Activated CD4-positive, alpha-beta T cell treated with anti-CD3 and anti-CD28 coated beads for 1 hour (primary cell): ENCODE data around the gene C5orf63.
"Not testable (repeated sequence)": the region's sequence is repeated elsewhere in the genome, so short reads cannot be mapped to it uniquely, and the experiment has no call there.

Source experiments
- DNase-seq: peaks from one replicate; pipeline ENCODE4 v3.0.0-alpha.2; 2020

Gene C5orf63

DNA sequence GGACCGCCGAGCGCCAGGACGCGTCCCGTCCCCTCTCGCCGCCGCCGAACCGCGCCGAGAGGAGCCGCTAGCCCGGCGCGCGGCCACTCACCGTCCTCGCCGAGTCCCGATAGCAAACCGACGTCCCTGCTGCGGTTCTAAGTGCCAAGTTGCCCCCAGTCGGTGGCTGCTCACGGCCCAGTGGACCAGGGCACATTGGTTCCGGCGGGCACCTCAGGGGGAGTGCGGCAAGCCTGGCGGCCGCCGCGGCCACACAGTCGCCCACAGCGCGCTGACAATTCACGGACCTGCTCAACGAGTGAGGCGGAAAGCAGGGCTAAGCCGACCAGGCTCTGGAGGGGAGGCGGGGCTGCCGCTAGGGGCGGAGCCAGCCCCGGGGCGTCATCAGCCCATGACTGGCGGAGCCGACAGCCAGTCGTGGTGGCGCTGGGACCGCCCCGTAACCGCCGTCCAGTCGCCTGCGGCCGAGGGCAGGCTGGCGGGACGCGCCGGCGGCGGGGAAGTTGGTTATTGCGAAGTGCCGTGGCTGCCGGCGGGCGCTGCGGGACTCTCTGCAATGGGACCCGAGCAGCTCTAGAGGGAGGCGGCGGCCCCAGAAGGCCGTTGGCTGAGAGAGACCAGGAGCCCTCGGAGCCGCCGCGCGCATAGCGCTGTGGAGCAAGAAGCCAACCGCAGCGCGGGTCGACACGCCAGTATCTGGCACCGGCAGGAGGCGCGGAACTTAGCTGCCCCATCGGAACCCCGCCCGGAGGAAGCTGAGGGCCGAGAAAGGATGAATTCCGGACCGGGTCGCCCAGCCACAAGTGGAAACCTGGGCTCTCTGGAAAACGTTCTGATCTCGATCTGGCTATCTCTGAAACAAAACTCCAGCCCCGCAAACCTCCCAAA is 42.8 kb downstream of the C5orf63 start, which contains the start of gene MARCHF3:
Gene MARCHF3 (minus strand): TSS at position 300 of the 888 bp plus-strand sequence. CDS start 112,387 bp downstream, outside the sequence.
- DNase-seq: peak; percentile 89

GRCh38 chr5:127029581-127030258 is 43.6 kb downstream of the C5orf63 start:
- peak; percentile 19 for DNase-seq

DNA sequence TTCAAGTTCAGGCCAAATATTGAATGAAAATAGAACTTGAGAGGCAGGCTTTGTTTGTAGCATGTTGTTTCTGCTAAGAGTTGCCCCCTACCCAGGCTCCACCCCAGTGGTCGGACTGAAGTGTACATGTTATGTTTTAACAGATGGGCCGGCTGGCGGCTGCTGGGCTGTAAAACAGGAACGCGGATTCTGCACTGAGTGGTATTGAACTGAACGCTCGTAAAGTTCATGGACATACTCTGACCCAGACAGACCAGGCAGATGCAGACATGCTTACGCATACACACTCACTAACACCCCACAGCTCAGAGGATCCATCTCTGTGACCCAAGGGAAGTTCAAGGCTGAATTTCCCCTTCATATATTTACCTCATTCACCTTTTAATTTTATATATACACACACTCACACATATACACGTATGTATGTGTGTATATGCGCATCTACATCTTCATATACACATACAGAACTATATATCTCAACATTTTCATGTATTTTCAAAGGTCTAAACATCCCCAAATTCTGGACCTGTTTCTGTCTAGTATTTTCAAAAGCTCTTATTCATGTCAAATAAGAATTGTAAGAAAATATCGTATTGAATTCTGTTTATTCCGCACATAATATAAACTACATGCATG is 44.4 kb downstream of the C5orf63 start:
- DNase-seq: no peak

GRCh38 chr5:127027539-127027938 is 45.8 kb downstream of the C5orf63 start:
- no peak for DNase-seq

DNA sequence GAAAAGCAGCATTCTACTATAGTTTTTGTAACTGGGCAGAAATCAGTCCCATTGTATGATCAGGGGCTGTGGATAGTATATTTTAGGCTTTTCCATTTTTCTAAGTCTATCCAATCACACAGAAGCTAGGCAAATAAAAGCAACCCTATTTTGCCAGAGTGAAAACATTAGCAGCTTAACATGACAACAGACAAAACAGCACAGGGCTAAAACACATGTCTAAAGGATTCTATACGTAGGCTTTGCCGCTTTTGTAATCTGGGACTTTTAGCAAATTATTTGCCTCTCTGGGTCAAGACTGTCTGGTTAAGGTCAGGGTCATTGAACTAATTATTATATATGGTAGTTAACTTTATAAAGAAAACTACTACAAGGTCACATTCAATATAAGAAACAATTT is 47.1 kb downstream of the C5orf63 start:
- no peak for DNase-seq

DNA sequence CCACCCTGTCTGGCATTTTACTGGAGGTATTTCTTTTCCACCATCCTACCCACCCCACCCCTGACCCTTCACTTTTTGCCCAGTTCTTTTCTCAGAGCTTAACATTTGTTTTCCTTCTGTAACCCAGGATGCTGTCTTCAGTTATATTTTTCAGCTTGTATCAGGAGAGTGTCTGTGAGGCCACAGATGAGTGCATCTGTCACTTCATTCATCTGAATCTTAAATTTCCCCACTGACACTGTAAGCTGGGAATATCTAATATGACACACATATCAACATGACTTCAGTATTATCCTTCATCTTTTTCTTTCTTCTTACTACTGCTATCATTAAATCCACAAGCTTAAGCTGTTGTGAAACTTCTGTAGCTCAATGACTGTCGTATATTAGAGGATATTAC is 47.8 kb downstream of the C5orf63 start:
- DNase-seq: no peak

DNA sequence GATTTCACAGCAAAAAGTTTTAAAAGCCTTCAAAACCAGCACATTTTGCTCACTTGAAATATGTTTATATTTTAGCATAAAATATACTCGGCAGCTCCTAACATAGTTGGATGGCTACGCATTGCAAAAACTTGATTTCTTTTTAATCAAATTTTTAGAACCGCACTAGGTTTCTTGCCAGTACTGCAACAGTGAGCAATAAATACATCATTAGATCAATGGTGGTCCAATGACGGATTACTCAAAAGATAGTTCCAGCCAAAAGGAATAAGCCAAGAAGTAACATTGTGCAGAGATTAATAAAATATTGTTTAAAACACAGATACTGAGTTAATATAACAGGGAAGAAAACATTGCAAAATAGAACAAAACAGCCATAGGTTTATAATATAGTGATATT is 48.5 kb downstream of the C5orf63 start:
- DNase-seq: no peak

GRCh38 chr5:127023552-127024191 is 49.6 kb downstream of the C5orf63 start:
- not testable (repeated sequence) for DNase-seq

- DNase-seq: no peak
Observed at GRCh38 chr5:127022846-127023245, 50.5 kb downstream of the C5orf63 start.

DNA sequence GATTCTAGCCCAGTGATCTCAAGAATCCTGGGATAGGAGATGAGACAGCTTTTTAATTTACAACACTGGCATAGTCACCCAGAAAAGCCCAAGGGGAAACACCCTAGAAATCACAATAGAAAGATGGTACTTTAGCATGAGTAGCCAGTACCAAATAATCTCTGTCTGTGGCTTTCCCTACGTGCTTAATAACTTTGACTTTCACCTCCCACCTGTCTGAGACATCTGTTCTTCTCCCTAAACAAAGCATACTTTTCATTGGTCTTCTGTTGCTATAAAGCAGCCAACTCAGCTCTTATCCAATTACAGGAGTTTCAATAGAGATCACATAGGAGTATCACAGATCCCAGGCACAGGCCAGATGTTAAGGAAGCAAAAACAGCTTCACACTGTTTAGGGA is 53.4 kb downstream of the C5orf63 start:
- no peak for DNase-seq

DNA sequence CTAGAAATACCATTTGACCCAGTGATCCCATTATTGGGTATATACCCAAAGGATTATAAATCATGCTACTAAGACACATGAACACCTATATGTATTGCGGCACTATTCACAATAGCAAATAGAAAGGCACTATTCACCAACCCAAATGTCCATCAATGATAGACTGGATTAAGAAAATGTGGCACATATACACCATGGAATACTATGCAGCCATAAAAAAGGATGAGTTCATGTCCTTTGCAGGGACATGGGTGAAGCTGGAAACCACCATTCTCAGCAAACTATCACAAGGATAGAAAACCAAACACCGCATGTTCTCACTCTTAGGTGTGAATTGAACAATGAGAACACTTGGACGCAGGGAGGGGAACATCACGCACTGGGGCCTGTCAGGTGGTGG is 56.6 kb downstream of the C5orf63 start:
- not testable (repeated sequence) for DNase-seq

- no peak for DNase-seq
Observed at GRCh38 chr5:127015716-127016115, 57.6 kb downstream of the C5orf63 start.

- DNase-seq: no peak
Observed at GRCh38 chr5:127014573-127014972, 58.7 kb downstream of the C5orf63 start.

DNA sequence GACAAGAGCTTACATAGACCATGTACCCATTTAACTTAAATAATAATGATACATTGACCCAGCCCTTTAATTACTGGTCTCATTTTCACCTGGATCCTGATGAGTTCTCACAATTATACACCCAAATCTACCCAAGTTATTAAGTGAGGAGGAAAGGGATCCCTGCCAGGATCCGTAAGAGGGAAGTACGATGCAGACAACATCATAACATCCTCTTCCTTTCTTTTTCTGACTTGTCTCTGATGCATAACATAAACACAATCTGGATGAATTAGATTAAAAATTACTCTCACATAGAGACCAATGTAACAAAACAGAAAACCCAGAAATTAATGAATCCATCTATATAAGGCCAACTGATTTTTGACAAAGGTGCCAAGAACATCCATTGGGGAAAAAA is 59.9 kb downstream of the C5orf63 start:
- DNase-seq: no peak

DNA sequence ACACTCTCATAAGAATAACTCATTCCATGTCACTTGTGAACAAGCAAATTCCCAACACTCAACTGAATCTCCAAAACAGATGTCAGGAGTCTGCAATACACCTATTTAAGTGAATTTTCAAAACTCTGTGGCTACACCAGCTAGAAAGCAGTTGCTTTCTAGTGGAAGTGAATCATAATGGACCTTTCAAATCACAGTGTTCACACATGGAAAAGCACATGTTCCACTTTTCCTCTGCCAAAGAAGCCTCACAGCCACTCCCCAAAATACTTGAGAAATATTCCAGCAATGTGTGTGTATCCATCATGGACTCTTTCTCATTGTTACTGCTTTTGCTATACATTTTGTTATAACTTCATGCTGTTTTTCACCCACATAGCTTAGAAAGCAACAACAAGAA is 60.4 kb downstream of the C5orf63 start:
- no peak for DNase-seq

GRCh38 chr5:127011961-127012644 is 61.2 kb downstream of the C5orf63 start:
- DNase-seq: no peak

DNA sequence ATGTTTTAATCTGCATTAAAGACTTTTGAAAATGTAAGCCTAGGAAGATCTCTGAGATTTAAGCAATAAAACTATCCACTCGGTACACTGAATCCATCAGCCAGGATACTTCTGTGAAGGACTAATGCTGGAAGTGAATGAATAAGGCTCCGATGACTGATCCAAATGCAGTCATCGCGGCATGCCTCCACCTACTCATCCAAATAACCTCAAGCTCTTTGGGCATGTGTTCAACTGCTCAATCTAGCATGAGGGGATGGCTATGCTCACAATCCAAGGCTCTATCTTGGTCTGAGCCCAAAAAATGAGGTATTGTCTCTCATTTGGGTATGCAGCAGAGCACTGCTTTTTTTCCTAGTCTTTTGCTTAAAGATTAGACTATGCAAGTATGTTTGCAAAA is 62.1 kb downstream of the C5orf63 start:
- DNase-seq: no peak

DNA sequence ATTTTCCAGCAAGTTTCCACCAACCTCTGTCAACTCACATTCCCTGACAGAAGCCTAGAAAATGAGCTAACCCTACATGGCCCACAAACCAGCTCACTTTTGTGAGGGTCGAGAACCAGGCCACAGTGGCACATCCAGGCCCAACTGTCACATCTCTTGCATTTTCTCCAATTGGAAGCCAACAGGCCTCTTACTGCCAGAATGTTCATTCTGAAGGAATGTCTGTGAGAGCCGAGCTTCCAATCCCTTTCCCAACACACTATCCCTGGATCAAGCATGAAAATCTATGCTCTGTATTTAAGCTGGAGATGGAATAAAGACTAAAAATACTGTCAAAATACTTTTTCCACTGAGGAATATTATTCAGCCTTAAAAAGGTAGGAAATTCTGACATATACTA is 62.9 kb downstream of the C5orf63 start:
- DNase-seq: no peak

- no peak for DNase-seq
Observed at GRCh38 chr5:127009784-127010183, 63.5 kb downstream of the C5orf63 start.

GRCh38 chr5:127008300-127008975 is 64.9 kb downstream of the C5orf63 start:
- DNase-seq: no peak

GRCh38 chr5:127007522-127007921 is 65.8 kb downstream of the C5orf63 start:
- DNase-seq: no peak

DNA sequence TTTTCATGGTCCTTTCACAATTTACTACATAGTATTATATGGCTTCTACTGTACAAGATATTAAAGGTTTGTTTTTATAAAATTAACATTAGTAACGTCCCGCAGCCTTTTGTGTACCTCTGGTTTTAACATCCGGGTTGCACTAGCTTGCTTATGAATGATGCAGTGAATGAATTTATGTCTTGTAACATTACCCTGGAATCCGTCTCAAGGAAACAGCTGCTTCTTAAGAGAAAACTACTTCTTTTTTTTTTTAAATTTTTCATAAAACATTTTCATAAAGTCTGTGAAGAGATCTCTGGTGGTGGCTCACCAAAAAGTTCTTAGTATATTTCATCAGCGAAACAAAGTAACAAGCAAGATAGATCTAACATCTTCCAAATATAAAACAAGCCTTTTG is 66.6 kb downstream of the C5orf63 start:
- no peak for DNase-seq
